GM12874 (cell line): ENCODE results near the gene PDE3B.

Experiments used
- TF ChIP-seq, protein P1 (sequence below): IDR thresholded peaks from 2 replicates; pipeline ENCODE4 v1.5.1; 2011; ENCODE audit warnings: low read depth, mild to moderate bottlenecking, control low read depth, low read length, moderate library complexity; ENCODE audit not compliant: insufficient read depth

Gene PDE3B

DNA sequence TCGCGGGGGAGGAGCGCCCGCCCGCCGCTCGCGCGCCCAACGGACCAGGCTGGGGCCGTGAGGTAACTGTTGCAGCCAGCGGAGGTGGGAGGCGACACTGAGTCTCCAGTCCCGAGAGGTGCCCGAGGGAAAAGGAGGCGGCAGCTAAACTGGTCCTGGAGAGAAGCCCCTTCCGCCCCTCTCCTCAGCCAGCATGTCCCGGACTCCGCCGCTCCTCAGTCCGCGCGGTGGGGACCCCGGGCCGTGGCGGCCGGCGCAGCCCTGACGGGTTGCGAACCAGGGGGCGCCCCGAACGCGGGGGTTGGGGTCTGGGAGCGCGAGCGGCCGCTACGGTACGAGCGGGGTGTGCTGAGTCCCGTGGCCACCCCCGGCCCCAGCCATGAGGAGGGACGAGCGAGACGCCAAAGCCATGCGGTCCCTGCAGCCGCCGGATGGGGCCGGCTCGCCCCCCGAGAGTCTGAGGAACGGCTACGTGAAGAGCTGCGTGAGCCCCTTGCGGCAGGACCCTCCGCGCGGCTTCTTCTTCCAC, at the start of gene PDE3B:
TSS of gene PDE3B (plus strand) at position 108 of the 529 bp plus-strand sequence. CDS start at position 380, 272 bp downstream.
- TF ChIP-seq, protein P1, sequence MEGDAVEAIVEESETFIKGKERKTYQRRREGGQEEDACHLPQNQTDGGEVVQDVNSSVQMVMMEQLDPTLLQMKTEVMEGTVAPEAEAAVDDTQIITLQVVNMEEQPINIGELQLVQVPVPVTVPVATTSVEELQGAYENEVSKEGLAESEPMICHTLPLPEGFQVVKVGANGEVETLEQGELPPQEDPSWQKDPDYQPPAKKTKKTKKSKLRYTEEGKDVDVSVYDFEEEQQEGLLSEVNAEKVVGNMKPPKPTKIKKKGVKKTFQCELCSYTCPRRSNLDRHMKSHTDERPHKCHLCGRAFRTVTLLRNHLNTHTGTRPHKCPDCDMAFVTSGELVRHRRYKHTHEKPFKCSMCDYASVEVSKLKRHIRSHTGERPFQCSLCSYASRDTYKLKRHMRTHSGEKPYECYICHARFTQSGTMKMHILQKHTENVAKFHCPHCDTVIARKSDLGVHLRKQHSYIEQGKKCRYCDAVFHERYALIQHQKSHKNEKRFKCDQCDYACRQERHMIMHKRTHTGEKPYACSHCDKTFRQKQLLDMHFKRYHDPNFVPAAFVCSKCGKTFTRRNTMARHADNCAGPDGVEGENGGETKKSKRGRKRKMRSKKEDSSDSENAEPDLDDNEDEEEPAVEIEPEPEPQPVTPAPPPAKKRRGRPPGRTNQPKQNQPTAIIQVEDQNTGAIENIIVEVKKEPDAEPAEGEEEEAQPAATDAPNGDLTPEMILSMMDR: no peak

GRCh38 chr11:14607713-14608112, 35.9 kb upstream of the PDE3B start:
- TF ChIP-seq, protein P1: no peak

DNA sequence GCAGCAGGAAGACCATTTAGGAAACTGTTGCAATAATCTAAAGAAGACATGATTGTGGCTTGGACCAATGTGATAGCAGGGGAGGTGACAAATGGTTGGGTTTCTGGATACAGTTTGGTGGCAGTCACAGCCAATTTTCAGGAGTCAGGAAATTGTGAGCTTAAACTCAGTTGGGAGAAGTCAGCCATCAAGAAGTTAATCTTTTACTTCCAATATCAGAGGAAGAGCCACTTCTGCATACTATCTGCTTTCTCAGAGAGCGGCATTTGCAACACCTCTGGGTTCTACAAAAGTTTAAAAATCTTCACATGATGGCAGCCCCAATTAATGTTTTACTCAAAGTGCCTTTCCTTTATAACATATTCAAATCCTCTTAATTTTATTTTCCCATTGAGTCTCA, 33.7 kb upstream of the PDE3B start:
- TF ChIP-seq, protein P1: no peak

GRCh38 chr11:14611939-14612338, 31.7 kb upstream of the PDE3B start:
- TF ChIP-seq, protein P1: no peak

GRCh38 chr11:14612694-14613093, 30.9 kb upstream of the PDE3B start:
- TF ChIP-seq, protein P1: no peak

DNA sequence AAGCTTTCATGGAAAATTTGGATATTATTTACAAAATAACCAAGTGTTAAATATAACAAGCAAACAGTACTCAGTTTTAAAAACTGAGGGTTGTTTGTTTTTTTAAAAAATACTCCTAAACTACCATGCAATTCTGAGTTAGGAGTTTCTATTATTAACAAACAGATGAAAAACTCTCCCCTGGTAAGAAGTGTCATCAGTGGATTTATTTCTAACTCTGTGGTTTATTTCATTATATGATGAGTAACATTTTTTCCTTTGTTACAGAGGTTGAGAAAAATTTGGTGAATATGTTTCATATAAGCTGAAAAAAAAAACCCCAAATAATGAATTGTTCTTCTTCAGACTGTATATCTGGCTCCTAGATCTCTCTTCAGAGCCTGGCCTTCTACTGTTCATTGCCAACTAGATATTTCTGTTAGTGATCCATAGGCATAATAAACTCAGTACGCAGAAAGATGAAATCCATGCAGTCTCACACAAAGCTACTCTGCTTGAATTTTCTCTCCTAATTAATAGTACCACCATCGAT, 29.4 kb upstream of the PDE3B start:
- TF ChIP-seq, protein P1: no peak

DNA sequence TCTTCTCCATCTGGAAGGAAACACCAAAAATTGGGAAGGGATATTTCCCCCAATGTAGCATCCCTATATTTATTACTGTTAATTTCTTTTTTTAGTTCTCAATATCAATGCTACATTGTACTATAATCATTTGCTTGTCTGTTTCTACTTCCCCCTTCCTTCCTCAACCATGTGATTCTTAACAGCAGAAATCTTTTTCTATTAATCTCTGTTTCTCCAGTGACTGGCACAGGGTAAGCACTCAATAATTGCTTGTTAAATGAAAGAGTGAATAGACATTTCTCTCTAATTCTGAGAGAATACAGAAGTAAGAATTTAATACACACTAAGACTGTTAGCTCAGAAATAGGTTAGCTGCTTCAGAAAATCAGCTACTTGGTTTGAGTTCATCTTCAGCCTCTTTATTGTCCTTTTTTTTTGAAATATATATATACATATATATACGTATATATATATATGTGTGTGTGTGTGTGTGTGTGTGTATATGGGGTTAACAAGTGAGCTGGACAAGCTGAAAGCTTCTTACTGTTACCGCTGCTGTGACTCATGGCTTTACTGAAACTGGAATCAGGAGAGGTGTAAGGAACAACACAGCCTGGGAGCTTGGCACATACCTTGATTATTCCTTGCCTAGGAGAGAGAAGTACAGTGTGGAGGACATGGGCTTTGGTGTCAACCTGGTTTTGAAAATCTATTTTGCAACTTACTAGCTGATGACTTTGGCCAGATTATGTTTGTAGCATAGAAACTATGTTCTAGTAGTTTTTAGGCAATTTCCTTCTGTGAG, 26.2 kb upstream of the PDE3B start:
- TF ChIP-seq, protein P1: no peak
